ENCODE measurements around the gene MRPL58.

The MRPL58 gene

DNA sequence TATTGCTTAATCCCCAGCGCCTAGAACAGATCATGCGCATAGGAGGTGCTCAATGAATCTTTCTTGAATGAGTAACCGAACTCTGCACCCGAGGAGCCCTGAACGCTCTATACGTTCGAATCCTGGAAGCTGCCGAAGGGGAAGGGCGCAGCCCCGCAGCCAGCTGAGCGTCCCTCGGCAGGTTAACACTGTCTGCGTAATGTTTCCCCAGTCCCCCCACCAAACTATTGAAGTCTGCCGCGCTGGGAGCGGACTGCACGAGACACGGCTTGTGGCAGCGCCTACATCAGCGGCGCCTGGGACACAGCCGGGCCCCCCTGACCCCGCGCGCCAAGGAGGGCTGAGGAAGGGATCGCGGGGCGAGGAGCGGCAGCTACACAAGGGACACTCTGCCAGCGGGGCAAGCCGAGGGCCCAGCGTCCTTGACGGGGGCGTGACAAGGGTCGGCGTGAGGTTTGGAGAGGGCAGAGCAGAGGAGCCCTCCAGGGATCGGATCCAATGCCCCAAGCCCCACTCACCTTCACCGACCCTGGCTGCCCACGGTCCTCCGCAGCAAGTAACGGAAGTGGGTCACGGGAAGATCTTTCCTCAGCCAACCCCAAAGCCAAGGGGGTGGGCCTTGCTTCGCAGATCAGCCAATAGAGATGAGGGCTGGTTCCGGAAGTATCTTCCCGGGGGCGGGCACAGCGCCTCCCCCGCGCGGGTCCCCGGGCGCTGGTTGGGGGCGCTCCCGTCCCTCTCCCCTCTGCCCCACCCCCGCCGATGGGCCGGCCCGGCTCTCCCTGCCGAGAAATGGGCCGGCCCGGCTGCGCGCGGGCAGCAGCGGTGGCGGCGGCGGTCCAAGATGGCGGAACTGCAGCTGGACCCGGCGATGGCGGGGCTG, 34.2 kb downstream of the MRPL58 start, which contains the start of the genes ATP5PD and KCTD2:
Gene ATP5PD (minus strand): TSS at position 563 of the 883 bp plus-strand sequence. CDS start 4,319 bp downstream, outside the sequence.
Gene KCTD2 (plus strand): TSS at position 819 of the 883 bp plus-strand sequence. CDS start 26 bp downstream, at position 845.
- peak; percentile 99 for DNase-seq (ENCODE audit: low read depth, low spot score)

- DNase-seq (ENCODE audit: low read depth, low spot score), result peak; percentile 31
These were observed 35.1 kb downstream of the MRPL58 start for GRCh38 chr17:75047398-75048098.

- DNase-seq (ENCODE audit: low read depth, low spot score), result peak; percentile 70
These were observed 35.9 kb downstream of the MRPL58 start for GRCh38 chr17:75048249-75048878.

GRCh38 chr17:75049057-75049456, 36.6 kb downstream of the MRPL58 start:
- no peak for DNase-seq (ENCODE audit: low read depth, low spot score)

GRCh38 chr17:75049706-75050105, 37.2 kb downstream of the MRPL58 start:
- DNase-seq (ENCODE audit: low read depth, low spot score), result no peak

- DNase-seq (ENCODE audit: low read depth, low spot score), result no peak
These were observed 39.5 kb downstream of the MRPL58 start for GRCh38 chr17:75051941-75052340.

GRCh38 chr17:75059369-75060345, 47.2 kb downstream of the MRPL58 start:
- DNase-seq (ENCODE audit: low read depth, low spot score), result peak; percentile 51

DNA sequence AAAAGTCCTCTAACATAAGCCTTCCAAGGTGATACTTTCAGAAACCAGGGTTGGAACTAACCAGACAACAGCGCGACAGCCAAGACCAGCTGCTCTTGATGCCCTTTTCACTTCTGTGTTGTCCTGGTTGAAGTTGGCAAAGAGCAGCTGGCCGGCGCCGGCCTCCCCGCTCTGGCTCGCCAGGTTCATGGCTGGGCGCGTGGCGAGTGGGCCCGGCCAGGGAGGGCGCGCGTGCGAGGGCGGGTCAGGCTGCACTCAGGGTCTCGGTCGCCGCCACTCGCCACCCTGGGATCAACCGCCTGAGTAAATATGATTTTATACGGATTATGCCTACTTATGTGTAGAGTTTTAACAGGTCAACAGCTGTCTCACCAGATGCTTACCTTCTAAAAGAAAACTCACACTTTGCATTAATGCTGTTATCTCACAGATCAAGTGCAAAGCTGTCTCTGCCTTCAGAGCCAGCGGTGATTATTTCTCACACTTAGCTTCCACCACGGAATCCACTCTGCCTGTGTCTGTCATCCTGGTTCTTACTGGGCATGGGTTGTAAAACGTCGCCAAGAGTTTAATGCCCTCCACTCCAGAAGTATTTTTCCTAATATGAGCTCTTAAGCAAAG, 48.1 kb downstream of the MRPL58 start:
- DNase-seq (ENCODE audit: low read depth, low spot score), result no peak

- DNase-seq (ENCODE audit: low read depth, low spot score), result no peak
These were observed 48.6 kb downstream of the MRPL58 start for GRCh38 chr17:75061055-75061438.

DNA sequence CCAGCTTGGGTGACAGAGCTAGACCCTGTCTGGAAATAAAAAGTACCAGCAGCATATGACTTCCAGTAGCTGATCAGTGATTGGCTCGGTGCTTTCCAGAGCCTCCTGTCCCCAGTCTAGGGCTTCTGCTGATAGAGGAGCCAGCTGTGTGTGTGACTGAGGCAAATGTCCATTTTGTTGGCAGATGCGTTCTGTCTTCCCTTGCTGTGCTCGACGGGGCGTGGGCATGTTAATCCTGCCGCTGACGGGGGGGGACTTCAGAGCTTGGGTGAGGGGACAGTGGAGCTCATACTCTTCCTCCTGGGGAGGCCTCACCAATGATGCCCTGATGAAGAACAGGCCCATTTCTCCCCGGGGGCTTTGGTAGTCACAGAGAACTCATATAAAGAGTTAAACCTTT, 49.1 kb downstream of the MRPL58 start:
- no peak for DNase-seq (ENCODE audit: low read depth, low spot score)

DNA sequence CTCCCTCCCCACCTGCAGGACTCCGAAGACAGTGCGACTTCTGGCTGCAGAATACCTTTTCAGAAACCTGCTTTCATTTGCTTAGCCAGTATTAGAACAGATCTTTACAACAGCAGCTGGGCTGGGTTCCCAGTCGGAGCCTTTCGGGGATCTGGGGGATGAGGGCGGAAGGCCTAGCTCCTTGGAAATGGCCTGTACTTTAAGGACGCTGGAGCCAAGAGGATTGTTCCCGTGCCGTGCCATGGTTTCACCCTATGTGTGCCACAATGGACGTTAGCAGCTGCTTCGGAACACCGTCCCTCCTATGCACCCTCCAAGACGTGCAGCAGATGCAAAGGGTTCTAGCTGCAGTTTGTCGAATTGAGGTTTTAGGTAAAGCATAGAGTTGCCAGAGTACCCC, 50.7 kb downstream of the MRPL58 start:
- no peak for DNase-seq (ENCODE audit: low read depth, low spot score)

- DNase-seq (ENCODE audit: low read depth, low spot score), result no peak
These were observed 51.2 kb downstream of the MRPL58 start for GRCh38 chr17:75063626-75064025.

- no peak for DNase-seq (ENCODE audit: low read depth, low spot score)
These were observed 51.6 kb downstream of the MRPL58 start for GRCh38 chr17:75064040-75064439.

- no peak for DNase-seq (ENCODE audit: low read depth, low spot score)
These were observed 52.0 kb downstream of the MRPL58 start for GRCh38 chr17:75064460-75064859.

DNA sequence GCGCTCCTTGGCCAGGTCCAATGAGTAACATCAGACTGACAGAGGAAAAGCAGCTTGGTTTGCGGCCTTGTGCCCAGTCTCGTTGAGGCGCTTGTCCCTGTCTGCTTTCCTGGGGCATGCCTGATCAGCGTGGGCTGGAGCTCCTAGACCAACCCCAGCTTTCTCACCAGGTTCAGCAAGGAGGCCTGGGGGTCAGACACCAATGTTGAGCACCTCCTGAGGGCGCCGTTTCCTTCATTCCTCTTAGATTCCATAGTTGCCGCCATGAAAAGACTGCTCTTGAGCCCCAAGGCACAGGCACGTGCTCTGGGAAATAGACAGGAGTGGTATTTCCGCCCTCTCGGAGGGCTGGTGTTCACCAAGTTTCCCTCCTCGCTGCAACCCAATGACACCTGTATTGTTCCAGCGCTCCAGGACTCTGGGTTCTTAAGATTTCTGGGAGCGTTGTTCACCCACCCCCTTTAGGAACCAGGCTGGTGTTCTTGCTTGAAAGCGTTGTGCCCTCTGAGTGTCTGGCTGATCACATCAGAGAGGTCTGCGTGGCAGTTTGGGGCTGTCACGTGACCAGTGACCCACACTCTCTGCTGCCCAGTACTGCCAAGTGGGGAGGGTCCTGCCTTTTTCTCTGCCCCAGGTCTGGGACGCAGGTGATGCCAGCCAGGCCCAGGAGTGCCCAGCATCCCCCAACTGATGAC, 52.5 kb downstream of the MRPL58 start:
- no peak for DNase-seq (ENCODE audit: low read depth, low spot score)

DNA sequence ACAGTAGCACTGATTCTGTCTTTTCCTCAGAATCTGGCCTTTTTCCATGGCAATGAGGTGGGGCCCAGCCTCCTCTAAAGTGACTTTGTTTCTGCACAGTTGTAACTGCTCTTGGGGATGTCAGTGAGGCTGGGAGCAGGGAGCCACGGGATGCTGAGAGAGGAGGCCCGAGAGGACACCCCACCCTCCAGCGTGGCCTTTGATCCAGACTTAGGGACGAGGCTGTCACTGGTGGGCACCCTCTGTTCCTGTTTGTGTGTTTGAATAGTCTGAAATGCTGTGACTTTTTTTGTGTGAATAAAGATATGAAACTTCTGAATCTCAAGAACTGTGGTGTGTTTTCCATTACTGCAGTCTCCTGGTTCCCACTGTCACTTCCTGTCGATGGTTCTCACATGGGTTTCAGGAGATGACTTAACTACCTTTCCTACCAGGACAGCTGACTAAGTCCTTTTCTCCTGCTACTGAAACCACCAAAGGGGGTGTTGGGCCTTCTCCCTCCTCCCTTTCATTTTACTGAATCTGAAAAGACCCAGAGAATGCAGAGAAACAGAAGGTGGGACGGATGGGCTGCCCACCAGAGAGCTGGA, 53.2 kb downstream of the MRPL58 start:
- no peak for DNase-seq (ENCODE audit: low read depth, low spot score)

DNA sequence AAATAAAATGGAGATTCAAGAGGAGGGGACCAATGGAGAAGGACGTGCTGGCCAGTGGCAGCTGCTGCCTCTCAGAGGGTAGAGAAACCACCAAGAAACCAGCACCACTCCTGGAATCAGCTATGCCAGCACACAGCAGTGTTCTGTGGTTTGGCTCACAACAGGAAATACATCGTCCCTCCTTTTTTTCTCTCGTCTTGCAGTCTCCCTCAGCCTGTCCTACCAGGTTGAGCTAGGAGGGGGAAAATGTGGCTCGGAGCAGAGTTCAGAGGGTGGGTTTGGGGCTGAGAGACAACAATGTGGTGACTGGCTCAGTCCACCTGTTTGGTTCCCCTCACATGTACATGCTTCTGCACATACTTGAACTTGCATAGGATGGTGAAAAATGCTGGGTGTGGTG, 55.4 kb downstream of the MRPL58 start:
- DNase-seq (ENCODE audit: low read depth, low spot score), result peak; percentile 53

DNA sequence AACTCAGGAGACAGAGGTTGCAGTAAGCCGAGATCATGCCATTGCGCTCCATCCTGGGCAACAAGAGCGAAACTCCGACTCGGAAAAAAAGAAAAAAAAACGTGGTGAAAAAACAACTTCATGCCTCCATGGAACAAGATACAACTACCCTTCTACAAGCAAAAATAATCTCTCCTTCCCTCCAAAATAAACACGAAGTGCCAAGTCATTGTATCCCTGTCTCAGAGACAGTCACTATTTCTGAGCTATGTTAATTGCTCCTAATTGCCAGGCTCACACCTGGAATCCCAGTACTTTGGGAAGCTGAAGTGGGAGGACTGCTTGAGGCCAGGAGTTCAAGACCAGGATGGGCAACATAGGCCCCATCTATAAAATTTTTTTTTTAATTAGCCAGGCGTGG, 56.3 kb downstream of the MRPL58 start:
- DNase-seq (ENCODE audit: low read depth, low spot score), result no peak

GRCh38 chr17:75069783-75070182, 57.3 kb downstream of the MRPL58 start:
- DNase-seq (ENCODE audit: low read depth, low spot score), result no peak

All from astrocyte of the hippocampus (primary cell).